Right cardiac atrium (tissue), 5 donors: ENCODE data around the gene EVI5. TPM values are rescaled to one million over a fixed set of nuclear protein-coding genes. Genes with fewer than 3 reads are reported as not detected.
A peak's percentile ranks its signal among the peaks of the same experiment; 100 is the strongest.

ENCODE experiments used
- ATAC-seq, 2 donors: fragments of 200-7000 bp; cut with Tn5 transposase; one replicate each; pipeline versions ENCODE4 v1.8.0 to v1.9.1; 2020; ENCODE audit warnings: moderate library complexity in 2 of 2, mild to moderate bottlenecking in 1 of 2
- DNase-seq, 3 donors: peaks; one replicate each; pipeline ENCODE4 v3.0.0-alpha.2; 2020
- H3K27ac ChIP-seq: one replicate; pipeline ENCODE4 v1.5.1; 2013; ENCODE audit warnings: mild to moderate bottlenecking, low read length, control low read depth, moderate library complexity
- H3K27me3 ChIP-seq: one replicate; pipeline ENCODE4 v1.6.1; 2013; ENCODE audit not compliant: control insufficient read depth, insufficient read depth
- H3K4me1 ChIP-seq: one replicate; pipeline ENCODE4 v1.6.1; 2013; ENCODE audit warnings: low read length; ENCODE audit not compliant: control insufficient read depth, insufficient read depth
- H3K4me3 ChIP-seq: one replicate; pipeline ENCODE4 v1.5.1; 2013; ENCODE audit warnings: low read length, control low read depth
- H3K9me3 ChIP-seq: one replicate; pipeline ENCODE4 v1.6.1; 2013; ENCODE audit warnings: low read length; ENCODE audit not compliant: control insufficient read depth
- WGBS: extraction: QIAGEN DNeasy Blood & Tissue Kit; methylation state at CpG from one replicate; pipeline ENCODE4 v1.1.7; 2013; 5-methylcytosine and 5-hydroxymethylcytosine counted together
- intact Hi-C, 4 donors: fragments of 100-400 bp; cut with DNase I; formaldehyde crosslinking; loops; one replicate each; pipeline versions ENCODE4 v1.11.0 to v1.14.0; 2022 to 2023
- polyA plus RNA-seq: library from polyadenylated mRNA; stranded (reverse); fragments of 200-250 nt; gene quantifications from one replicate; pipeline ENCODE4 v1.2.3, GENCODE V29; 2013
- total RNA-seq, 4 donors: library from RNA; stranded (reverse); fragmentation: NEBNext Ultra II Directional; extraction: Animal tissue kit (Norgen Biotek cat#: 25700); gene quantifications; one replicate each; pipeline ENCODE4 v1.2.1, GENCODE V29; 2021
- donor health status: healthy with polysubstance abuse.
- donor health status: DM: no; HTN: yes; CAD: no.
- donor health status: DM: no; HTN: no; CAD: no.
- donor health status: DM: no; HTN: yes; CAD: no; lungs with severe emphysema.
- donor health status: DM: yes; HTN: yes; CAD: no.

The EVI5 gene
- total and polyA plus RNA-seq, 5 donors: 5.9 to 58.1 (median 47.9) TPM

DNA sequence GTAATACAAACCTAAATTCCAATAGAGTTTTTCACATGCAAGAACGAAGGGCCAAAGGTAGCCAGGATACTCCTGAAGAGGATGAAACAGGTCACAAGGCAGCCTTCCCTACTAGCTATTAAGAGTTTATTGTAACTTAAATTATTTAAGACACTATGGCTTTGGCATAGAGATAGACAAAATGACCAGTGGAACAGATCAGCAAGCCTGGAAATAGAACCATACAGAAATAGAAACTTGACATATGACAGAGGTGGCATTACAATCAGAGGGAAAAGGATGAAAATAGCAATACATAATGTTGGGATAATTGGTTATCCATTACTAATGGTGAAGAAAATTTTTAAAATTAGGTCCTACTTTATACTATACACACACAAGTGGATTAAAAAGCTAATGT is 314.7 kb downstream of the EVI5 start:
- WGBS: 97% methylated on average over 1 of the region's 1 CpG
- no peak overlapping the region for H3K4me3 ChIP-seq
- no peaks in the 10 kb centered on the region for H3K4me1 ChIP-seq
- H3K27me3 ChIP-seq: no peaks in the 10 kb centered on the region
- no peaks in the 10 kb centered on the region for H3K9me3 ChIP-seq
- no peak overlapping the region for H3K27ac ChIP-seq
- DNase-seq: no peak
- intact Hi-C loops: no loop called here
- no peak for ATAC-seq

DNA sequence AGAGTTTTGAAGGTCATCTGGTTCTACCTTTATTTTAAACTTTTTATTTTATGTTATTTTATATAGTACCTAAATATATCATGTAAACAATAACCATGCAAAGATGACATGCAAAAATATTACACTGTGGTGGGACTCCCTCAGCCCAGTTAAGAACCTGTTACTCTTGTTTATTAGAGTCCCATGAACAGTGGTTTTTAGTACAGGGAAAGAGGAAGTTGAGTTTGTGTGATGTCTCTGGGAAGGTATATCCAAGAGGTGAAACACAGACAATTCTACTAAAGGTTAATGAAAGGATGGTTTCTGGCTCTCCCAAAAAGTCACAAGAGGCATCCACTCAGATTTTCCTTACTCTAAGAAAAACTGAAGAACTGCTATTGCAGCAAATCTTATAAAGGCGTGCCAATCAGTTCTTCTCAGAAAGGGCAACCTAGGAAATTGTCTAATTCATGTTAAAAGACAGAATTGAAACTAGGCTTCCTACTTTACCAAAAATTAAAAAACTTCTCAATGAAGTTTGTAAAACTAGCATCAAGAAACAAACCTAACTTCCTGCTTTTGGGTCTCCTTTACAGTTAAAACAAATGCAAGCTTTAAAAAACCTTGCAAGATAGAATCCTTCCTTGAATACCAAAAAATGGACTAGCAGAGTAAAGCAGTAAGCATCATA is 318.1 kb downstream of the EVI5 start:
- no peaks in the 10 kb centered on the region for H3K27me3 ChIP-seq
- intact Hi-C loops: no loop called here
- no peak for ATAC-seq
- H3K4me3 ChIP-seq: no peak overlapping the region
- H3K4me1 ChIP-seq: no peaks in the 10 kb centered on the region
- no peak for DNase-seq
- H3K27ac ChIP-seq: no peak overlapping the region
- no peaks in the 10 kb centered on the region for H3K9me3 ChIP-seq
- 87% methylated on average over 1 of the region's 1 CpG for WGBS

GRCh38 chr1:92465256-92465647 is 319.7 kb downstream of the EVI5 start:
- H3K27me3 ChIP-seq: no peaks in the 10 kb centered on the region
- intact Hi-C loops: no loop called here
- no peak for DNase-seq
- ATAC-seq: no peak
- WGBS: 95% methylated on average over 1 of the region's 1 CpG
- peaks cover 2% of the 10 kb centered on the region for H3K4me1 ChIP-seq
- no peaks in the 10 kb centered on the region for H3K9me3 ChIP-seq
- no peak overlapping the region for H3K27ac ChIP-seq
- H3K4me3 ChIP-seq: no peak overlapping the region

- Histone ChIP-seq H3K9me3 (no peaks in the 10 kb centered on the region), H3K4me3 (no peak overlapping the region), H3K27me3 (no peaks in the 10 kb centered on the region), H3K4me1 (peaks cover 2% of the 10 kb centered on the region), H3K27ac (no peak overlapping the region)
- 81% methylated on average over 4 of the region's 4 CpGs for WGBS
- intact Hi-C loops: no loop called here
- ATAC-seq: no peak
- no peak for DNase-seq
Observed at GRCh38 chr1:92464588-92465255, 320.2 kb downstream of the EVI5 start.

- H3K4me3 ChIP-seq: no peak overlapping the region
- H3K27ac ChIP-seq: no peak overlapping the region
- intact Hi-C loops: no loop called here
- DNase-seq (no peak), ATAC-seq (no peak)
- peaks cover 2% of the 10 kb centered on the region for H3K4me1 ChIP-seq
- no peaks in the 10 kb centered on the region for H3K9me3 ChIP-seq
- H3K27me3 ChIP-seq: no peaks in the 10 kb centered on the region
- 84% methylated on average over 5 of the region's 5 CpGs for WGBS
Observed at GRCh38 chr1:92461364-92462097, 323.4 kb downstream of the EVI5 start.

- Histone ChIP-seq H3K9me3 (no peaks in the 10 kb centered on the region), H3K27ac (no peak overlapping the region), H3K4me3 (no peak overlapping the region), H3K27me3 (no peaks in the 10 kb centered on the region), H3K4me1 (peaks cover 2% of the 10 kb centered on the region)
- 43% methylated on average over 4 of the region's 4 CpGs for WGBS
- intact Hi-C loops: no loop called here
- DNase-seq: no peak
- ATAC-seq: peak; percentile 22 to 36
Observed at GRCh38 chr1:92459871-92460320, 325.0 kb downstream of the EVI5 start.

Other genes with a start within 250 kb of the EVI5 start
- gene RPL5, start 46.9 kb upstream of the EVI5 start, total RNA-seq: 100 to 1,000 TPM; 670 to 740 (median 678) TPM
- 1,138 TPM for gene RPL5, start 46.9 kb upstream of the EVI5 start, polyA plus RNA-seq
- 10 to 100 TPM in 1 of 4 donors, 1 to 10 TPM in 3; 7.8 to 10.1 (median 8.3) TPM for gene DIPK1A, start 176.4 kb upstream of the EVI5 start, total RNA-seq
- gene DIPK1A, start 176.4 kb upstream of the EVI5 start, polyA plus RNA-seq: 4.4 TPM